Activated B cell treated with CpG ODN at 0.5 μM for 24 hours (primary cell): ENCODE data around the gene SPIRE1. TPM values are rescaled to one million over a fixed set of nuclear protein-coding genes. Genes with fewer than 3 reads are reported as not detected.

Experiments
- ATAC-seq: fragments of 200-7000 bp; cut with Tn5 transposase; one replicate; pipeline ENCODE4 v1.10.0; 2021; ENCODE audit warnings: low read depth, mild to moderate bottlenecking, moderate library complexity
- CTCF ChIA-PET: fragments of 350-600 bp; sonication (Branson Sonifier 250); formaldehyde crosslinking; loops from one replicate; lab custom pipeline; 2021; ENCODE audit warnings: antibody characterized with exemption; lab: Charles Lee
- POLR2A ChIA-PET: fragments of 350-600 bp; sonication (Branson Sonifier 250); formaldehyde crosslinking; loops from one replicate; lab custom pipeline; 2021; ENCODE audit warnings: antibody characterized with exemption; lab: Charles Lee
- DNase-seq: peaks from one replicate; pipeline ENCODE4 v3.0.0; 2022
- H3K27ac Mint-ChIP-seq: one replicate; pipeline ENCODE4 v1.8.0; 2020; ENCODE audit warnings: mixed read lengths
- H3K27me3 Mint-ChIP-seq: one replicate; pipeline ENCODE4 v1.8.0; 2021; ENCODE audit warnings: mixed read lengths
- H3K36me3 Mint-ChIP-seq: one replicate; pipeline ENCODE4 v1.8.0; 2021; ENCODE audit warnings: low read depth, mixed read lengths
- H3K4me1 Mint-ChIP-seq: one replicate; pipeline ENCODE4 v1.8.0; 2021; ENCODE audit warnings: mixed read lengths
- H3K4me3 Mint-ChIP-seq: one replicate; pipeline ENCODE4 v1.8.0; 2020; ENCODE audit warnings: mild to moderate bottlenecking, mixed read lengths
- H3K9me3 Mint-ChIP-seq: one replicate; pipeline ENCODE4 v1.8.0; 2020; ENCODE audit warnings: mixed read lengths
- intact Hi-C: fragments of 100-400 bp; cut with micrococcal nuclease; formaldehyde crosslinking; loops from one replicate; pipeline ENCODE4 v1.15.1; 2024
- total RNA-seq: library from RNA; stranded (reverse); gene quantifications from 2 replicates; pipeline ENCODE4 v1.2.3, GENCODE V29; 2022
- TF ChIP-seq, protein P1 (sequence below): fragments of 200-600 bp; IDR thresholded peaks from one replicate; pipeline ENCODE4 v1.8.0; 2022; ENCODE audit warnings: antibody characterized with exemption, mild to moderate bottlenecking

The SPIRE1 gene
- total RNA-seq, 1 donor from 2014 or later, result 2.5 TPM

DNA sequence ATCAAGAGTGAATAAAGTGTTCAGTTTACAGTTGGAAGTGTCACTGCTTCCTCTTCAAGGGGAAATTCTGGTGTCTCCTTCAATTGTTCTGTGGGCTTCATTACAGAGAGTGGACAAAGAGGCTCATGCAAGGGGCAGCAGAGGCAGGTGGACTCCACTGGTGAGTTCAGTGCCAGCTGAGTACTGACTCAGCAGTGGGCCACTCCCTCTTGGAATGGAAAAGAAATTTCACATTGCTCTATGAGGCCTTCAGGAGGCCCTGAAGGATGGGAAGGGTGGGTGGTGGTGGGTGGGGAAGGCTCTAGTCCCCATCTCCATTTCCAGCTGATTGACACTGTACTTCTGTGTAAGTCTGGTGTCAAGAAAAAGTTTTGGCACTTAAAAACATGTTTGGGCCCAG, 183.8 kb downstream of the SPIRE1 start:
- H3K4me3 Mint-ChIP-seq, result no peak overlapping the region
- no peaks in the 10 kb centered on the region for H3K9me3 Mint-ChIP-seq
- H3K36me3 Mint-ChIP-seq, result no peaks in the 10 kb centered on the region
- H3K27me3 Mint-ChIP-seq, result no peaks in the 10 kb centered on the region
- ChIA-PET CTCF (no interaction called here), POLR2A (no interaction called here)
- TF ChIP-seq, protein P1, sequence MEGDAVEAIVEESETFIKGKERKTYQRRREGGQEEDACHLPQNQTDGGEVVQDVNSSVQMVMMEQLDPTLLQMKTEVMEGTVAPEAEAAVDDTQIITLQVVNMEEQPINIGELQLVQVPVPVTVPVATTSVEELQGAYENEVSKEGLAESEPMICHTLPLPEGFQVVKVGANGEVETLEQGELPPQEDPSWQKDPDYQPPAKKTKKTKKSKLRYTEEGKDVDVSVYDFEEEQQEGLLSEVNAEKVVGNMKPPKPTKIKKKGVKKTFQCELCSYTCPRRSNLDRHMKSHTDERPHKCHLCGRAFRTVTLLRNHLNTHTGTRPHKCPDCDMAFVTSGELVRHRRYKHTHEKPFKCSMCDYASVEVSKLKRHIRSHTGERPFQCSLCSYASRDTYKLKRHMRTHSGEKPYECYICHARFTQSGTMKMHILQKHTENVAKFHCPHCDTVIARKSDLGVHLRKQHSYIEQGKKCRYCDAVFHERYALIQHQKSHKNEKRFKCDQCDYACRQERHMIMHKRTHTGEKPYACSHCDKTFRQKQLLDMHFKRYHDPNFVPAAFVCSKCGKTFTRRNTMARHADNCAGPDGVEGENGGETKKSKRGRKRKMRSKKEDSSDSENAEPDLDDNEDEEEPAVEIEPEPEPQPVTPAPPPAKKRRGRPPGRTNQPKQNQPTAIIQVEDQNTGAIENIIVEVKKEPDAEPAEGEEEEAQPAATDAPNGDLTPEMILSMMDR, result no peak
- intact Hi-C loops, result no loop called here
- no peak for ATAC-seq
- H3K27ac Mint-ChIP-seq, result no peak overlapping the region
- H3K4me1 Mint-ChIP-seq, result no peaks in the 10 kb centered on the region
- DNase-seq, result no peak

DNA sequence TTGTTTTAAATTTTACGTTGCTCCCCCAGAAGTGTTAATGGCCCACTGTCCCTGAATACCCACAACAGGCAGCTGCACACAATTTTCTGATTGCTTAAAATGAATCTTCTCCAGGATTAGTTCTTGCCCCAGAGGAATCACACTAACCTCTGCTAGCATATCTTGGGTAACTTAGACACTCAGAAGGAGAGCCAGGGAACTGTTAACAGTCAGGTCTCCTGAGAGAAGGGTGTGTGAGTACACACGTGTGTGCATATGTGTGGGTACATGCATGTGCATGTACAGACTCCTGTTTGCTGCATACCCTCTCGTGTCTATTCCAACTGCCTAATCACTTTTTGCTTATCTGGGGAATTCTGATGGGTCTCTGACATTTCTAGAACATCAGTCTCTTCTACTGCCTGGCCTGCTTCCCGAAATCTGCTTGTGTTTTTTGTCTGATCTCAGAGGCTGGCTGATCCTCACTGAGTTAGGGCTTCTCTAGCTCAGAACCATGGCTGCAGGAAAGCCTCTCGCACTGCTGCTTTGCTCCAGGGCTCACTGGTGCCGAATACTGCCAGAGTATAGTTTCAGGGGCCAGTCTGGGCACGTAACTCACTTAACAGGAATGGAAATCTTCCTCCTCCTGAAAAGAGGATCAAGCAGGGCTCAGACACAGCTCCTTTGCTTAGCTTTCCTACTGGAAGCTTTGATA, 187.4 kb downstream of the SPIRE1 start:
- TF ChIP-seq, protein P1, result no peak
- ATAC-seq (no peak), DNase-seq (no peak)
- no peaks in the 10 kb centered on the region for H3K9me3 Mint-ChIP-seq
- no peaks in the 10 kb centered on the region for H3K4me1 Mint-ChIP-seq
- ChIA-PET CTCF (no interaction called here), POLR2A (no interaction called here)
- H3K4me3 Mint-ChIP-seq, result no peak overlapping the region
- H3K36me3 Mint-ChIP-seq, result no peaks in the 10 kb centered on the region
- intact Hi-C loops, result no loop called here
- H3K27me3 Mint-ChIP-seq, result no peaks in the 10 kb centered on the region
- no peak overlapping the region for H3K27ac Mint-ChIP-seq

DNA sequence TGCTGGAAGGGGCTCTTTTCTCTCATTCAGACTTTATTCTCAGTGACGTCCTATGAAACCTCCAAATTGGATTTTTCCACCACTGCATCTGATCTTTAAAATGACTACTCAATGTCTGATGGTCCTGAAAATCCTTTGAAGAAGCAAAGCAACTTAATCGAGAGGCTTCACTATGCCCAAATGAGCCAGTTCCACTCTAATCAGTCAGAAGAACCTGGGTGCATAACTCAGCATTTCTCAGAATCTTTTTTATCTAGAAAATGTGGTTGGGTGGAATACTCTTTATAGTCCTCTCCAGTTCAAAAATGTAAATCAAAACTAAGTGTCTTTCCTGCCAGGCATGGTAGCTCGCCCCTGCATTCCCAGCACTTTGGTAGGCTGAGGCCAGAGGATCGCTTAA, 189.5 kb downstream of the SPIRE1 start:
- Mint-ChIP-seq H3K4me1 (no peaks in the 10 kb centered on the region), H3K9me3 (no peaks in the 10 kb centered on the region), H3K27me3 (no peaks in the 10 kb centered on the region), H3K27ac (no peak overlapping the region), H3K4me3 (no peak overlapping the region), H3K36me3 (no peaks in the 10 kb centered on the region)
- TF ChIP-seq, protein P1, result no peak
- intact Hi-C loops, result no loop called here
- ChIA-PET POLR2A (no interaction called here), CTCF (no interaction called here)
- no peak for DNase-seq
- no peak for ATAC-seq

DNA sequence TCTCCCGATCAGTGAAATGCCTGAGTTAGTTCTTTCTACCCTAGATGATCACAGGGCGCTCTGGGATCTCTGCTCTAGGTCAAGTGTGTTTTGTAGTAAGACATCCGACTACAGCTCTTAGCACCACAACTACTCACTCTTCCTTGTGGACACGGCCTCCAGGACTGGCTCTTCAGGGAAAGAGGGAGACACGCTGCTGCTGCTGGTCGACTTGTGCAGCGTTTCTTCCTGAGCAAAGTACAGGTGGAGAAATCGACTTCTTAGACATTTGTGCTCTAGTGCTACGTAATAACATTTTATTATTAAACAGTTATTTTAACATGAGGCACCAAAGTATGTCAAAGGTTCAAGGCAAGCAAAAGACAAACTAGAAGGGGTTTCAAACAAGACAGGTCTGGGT, 193.2 kb downstream of the SPIRE1 start:
- no peaks in the 10 kb centered on the region for H3K9me3 Mint-ChIP-seq
- POLR2A ChIA-PET, result no interaction called here
- no peak overlapping the region for H3K4me3 Mint-ChIP-seq
- no peaks in the 10 kb centered on the region for H3K27me3 Mint-ChIP-seq
- no peaks in the 10 kb centered on the region for H3K4me1 Mint-ChIP-seq
- no peak overlapping the region for H3K27ac Mint-ChIP-seq
- TF ChIP-seq, protein P1, result no peak
- H3K36me3 Mint-ChIP-seq, result no peaks in the 10 kb centered on the region
- no peak for ATAC-seq
- DNase-seq, result no peak
- CTCF ChIA-PET, result no interaction called here
- intact Hi-C loops, result no loop called here

DNA sequence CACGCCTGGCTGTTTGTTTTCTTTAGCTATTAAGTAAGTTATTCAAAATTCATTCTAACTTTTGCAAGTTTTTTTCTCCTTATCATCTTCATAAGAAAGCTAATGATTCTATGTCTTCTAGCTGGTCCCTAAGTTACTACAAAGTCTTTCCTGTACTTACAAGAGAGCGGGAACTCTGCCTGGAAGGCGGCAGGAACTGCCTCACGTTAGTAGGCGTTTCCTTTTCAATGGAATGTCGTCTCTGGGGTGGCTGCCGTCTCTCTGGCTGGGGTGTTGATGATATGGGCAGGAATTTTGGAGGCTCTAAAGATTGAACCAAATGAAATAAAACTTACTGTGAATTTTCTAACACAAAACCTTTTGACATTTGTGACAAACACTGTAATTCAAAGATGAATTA, 194.7 kb downstream of the SPIRE1 start:
- Mint-ChIP-seq H3K27ac (no peak overlapping the region), H3K36me3 (no peaks in the 10 kb centered on the region), H3K4me3 (no peak overlapping the region), H3K9me3 (no peaks in the 10 kb centered on the region), H3K27me3 (no peaks in the 10 kb centered on the region), H3K4me1 (no peaks in the 10 kb centered on the region)
- DNase-seq (no peak), ATAC-seq (no peak)
- CTCF ChIA-PET, result no interaction called here
- intact Hi-C loops, result no loop called here
- TF ChIP-seq, protein P1, result no peak
- POLR2A ChIA-PET, result no interaction called here
